DMS53 treated with DMSO at 0.1 percent for 48 hours (cell line): ENCODE results near the gene ATP5PB.
A peak's percentile ranks its signal among the peaks of the same experiment; 100 is the strongest.

Experiments used
- DNase-seq: peaks from one replicate; lab custom pipeline; 2025; ENCODE audit not compliant: unreplicated experiment; lab: John Stamatoyannopoulos, UW

ATP5PB gene

DNA sequence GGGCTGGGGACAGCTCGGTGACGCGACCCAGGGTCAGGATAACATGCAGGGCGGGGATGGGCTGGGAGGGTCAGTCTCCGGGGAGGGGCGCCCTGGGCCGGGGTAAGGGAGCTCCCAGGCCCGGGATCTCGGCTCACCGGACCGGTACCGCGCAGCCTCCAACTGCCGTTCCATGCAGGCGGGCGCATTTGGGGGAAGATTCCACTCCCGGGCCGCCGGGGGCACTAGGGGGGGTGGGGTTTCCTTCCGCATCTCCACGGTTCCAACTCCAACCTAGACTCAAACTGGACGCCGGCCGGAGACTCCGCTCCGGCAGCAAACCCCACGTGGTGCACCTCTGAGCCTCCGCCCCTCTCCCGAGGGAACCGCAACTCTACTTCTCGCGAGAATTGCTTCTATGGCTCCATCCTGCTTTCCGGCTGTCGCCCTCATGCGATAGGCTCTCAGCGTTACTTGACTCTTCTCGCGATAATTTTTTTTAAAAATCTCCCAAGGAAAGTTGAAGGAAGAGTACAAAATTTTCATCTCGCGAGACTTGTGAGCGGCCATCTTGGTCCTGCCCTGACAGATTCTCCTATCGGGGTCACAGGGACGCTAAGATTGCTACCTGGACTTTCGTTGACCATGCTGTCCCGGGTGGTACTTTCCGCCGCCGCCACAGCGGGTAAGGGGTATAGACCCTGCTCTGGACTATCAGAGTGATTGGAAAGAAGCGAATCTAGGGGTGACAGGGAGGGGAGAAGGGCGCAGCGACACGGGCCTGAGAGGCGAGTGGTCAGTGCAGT is at the start of gene ATP5PB, which contains the start of gene WDR77:
ATP5PB (plus strand) TSS at position 547 of the 785 bp plus-strand sequence; CDS start at position 625, 78 bp downstream.
WDR77 (minus strand) TSS at position 339 of the 785 bp plus-strand sequence; CDS start at position 252, 87 bp downstream.
- peak; percentile 99 for DNase-seq

GRCh38 chr1:111399792-111400610 is 49.3 kb upstream of the ATP5PB start:
- peak; percentile 47 for DNase-seq

GRCh38 chr1:111402083-111402482 is 47.2 kb upstream of the ATP5PB start:
- no peak for DNase-seq

- DNase-seq = no peak
These were observed 44.7 kb upstream of the ATP5PB start for GRCh38 chr1:111404588-111404987.

DNA sequence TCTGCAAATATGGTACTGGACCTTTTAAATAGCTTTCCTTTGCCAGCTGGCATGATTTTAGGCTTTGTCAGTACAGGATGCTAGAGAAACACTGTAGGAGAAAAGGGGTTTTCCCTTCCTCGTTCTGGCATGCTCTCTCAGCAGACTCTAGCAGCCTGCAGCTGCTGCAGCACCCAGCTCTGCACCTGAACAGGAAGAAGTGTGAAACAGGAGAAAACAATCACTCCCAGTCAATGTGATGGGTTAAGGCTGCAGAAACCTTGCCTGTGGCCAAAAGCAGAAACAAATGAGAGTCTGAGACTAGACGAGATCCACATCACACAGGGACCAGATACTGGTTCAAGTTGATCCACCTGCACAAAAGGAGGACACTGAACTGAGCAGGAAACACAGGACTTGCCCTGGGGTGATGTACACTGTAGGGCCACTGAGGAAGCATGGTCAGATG is 42.9 kb upstream of the ATP5PB start:
- peak; percentile 71 for DNase-seq

- DNase-seq = no peak
These were observed 42.0 kb upstream of the ATP5PB start for GRCh38 chr1:111407301-111407700.

DNA sequence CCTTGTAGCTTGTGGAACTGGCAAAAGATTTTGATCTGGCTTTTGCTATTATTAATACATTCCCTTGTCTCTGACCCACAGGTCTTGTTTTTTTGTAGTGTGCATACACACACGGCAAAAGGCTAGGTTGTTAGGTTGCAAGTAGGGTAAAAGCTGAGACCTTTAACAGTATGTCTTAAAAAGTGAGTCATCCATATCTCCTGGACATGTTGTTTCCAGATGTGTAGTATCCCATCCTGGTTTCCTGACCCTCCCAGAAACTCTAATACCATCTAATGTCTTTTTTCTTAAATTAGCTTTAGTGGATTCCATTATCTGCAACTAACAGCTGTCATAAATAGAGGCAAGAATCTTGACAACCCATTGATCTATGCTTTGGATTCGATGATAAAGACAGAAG is 36.4 kb upstream of the ATP5PB start:
- no peak for DNase-seq

DNA sequence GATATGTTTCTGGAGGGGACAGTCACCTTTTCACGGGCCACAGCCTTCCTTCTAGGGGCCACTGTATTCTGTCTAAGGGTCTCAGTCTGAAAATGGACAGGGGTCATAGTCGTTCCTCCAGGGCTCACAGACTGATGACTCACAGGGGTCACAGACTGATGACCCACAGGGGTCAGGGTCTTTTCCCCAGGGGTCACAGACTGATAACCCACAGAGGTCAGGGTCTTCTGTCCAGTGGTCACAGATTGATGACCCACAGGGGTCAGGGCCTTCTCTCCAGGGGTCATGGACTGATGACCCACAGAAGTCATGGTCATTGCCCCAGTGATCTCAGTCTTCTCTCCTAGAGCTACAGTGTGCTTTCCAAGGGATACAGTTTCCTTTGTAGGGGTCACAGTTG is 34.5 kb upstream of the ATP5PB start:
- DNase-seq = no peak

GRCh38 chr1:111415461-111415860 is 33.8 kb upstream of the ATP5PB start:
- no peak for DNase-seq

DNA sequence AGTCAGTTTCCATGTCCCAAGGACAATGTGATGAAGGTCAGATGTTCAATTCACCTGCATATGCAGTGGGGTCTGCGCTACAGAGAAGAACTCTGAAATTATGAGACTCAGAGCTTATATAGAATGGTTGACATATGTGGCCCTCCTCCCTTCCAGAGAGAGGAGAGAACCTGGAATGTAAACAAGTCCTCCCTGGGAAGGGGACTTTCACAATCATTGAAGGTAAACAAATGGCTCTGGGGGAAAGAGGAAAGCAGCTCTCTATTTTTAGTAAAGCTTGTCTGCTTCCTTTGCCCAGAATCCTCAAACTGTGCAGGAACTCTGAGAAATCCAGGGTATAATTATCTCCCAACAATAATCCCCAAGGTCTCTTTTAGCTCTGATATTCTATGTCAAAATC is 31.5 kb upstream of the ATP5PB start:
- DNase-seq = peak; percentile 48

DNA sequence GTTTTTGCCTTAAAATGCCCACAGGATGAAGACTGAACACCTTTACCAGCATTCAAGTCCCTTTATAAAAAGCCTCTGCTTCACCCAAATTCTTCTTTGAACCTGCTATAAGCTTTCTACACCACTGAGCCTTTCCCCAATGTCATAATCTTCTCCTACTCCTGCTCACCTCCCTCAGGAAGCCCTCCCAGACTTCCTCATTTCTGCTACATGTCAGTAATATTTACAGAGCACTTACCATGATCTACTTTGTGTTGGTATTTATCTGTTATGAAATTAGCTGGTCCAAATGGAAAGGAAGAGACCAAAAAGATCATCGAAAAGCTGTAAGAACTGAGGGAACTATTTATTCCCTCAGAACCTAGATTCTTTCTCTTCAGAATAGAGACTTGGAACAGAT is 30.2 kb upstream of the ATP5PB start:
- no peak for DNase-seq

DNA sequence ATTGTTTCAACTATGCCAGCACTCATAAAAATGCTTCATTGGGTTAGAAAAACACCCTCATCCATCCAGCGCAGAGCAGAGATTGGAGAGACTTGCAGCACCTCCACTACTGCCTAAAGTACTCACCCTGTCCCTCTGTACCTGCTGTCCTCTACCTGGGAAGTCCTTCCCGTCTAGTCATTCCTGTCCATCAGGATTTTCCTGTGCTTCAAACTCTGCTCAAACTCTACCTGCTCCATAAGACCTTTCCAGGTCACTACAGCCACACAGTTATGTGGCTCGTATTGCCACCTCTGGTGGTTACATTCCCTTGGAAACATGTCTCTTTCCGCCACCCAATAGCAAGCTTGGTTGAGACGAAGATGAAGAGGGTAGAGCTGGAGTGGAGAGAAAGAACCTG is 28.9 kb upstream of the ATP5PB start:
- no peak for DNase-seq

GRCh38 chr1:111422546-111423391 is 26.5 kb upstream of the ATP5PB start:
- peak; percentile 90 for DNase-seq

DNA sequence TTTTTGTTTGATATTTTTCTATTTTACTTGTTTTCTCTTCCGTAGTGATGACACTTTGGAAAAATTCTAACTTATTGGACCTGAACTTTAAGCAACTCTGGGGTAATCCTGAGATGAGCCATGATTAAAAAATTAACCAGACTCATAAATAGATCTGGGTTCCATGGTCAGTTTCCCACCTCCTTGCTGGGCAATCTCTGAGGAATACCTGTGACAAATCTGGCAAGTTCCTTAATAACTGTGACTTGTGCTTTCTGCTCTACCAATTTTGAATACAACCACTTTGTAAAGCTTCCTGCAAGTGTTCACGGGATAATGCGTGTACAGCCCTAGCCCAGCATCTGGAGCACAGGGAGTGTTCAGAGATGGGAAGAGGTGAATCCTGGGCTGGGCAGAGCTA is 25.0 kb upstream of the ATP5PB start:
- DNase-seq = no peak

DNA sequence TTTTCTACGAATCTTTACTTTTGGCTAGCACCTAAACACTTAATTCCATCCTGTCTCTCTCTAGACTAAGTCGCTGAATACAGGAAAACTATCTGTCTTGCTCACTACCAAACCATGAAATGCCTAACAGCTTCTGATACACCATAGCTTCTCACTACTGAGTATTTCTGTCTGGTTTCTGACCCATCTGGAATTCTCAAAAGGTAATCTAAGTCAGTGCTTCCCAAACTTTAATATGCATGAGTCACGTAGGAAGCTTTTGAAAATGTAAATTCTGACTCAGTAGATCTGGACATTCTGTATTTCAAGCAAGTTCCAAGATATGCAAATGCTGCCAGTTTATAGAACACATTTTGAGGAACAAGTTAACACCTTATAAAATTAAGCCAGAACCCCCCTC is 12.5 kb upstream of the ATP5PB start:
- DNase-seq = no peak

DNA sequence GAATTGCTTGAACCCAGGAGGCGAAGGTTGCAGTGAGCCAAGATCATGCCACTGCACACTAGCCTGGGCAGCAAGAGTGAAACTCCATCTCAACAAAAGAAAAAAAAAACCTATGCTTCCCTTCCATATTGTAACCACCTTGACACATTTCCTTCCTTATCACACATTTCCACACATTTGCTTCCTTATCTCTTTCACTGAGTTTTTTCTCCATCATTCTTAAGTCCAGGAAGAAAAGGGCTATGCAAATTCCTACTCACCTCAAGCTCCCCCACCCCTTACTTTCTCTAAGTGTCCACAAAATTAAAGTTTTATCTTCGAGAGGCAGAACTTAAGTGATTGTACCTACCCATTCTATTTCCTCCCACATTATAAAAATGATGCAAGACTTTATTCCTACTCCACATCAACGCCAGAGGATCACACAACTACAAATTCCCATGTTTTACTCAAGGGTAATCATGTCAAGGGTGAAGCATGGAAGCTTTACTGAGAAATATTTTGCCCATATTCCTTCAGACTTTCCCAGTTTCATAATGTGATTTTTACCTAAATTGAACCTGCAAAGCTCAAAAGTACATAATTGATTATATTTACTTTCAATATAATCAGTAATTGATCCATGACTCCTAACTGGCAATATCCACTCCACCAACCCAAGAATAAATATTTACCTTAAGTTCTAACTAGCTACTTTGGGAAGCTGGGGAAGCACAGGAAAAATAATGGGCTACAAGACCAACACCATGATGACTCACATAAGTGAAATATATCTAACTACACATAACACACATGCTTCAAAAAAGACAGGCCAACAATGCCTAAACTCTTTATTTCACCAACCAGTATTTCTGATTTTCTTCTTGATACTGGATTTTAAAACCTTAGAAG is 9.6 kb upstream of the ATP5PB start:
- DNase-seq = no peak

GRCh38 chr1:111441573-111442192 is 7.6 kb upstream of the ATP5PB start:
- DNase-seq = no peak

DNA sequence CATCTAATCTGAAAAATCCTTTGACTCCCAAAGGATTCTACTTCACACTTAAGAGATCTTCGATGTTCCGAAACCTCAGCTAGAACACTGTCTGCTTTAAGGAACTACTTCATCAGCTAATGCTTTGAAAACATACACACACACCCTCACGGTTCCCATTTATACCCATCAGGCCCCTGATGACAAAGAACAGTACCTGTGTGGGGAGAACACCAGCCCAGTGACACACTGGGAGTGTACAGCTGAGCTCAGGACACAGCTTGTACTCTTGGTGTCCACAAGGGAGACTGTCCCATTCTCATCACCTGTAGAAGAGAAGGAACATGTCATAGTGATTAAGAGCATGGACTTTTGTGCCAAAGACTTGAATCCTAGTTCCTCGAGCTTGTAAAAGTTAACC is 6.8 kb upstream of the ATP5PB start:
- DNase-seq = no peak

- DNase-seq = no peak
These were observed 5.2 kb upstream of the ATP5PB start for GRCh38 chr1:111444031-111444430.

GRCh38 chr1:111446546-111446945 is 2.7 kb upstream of the ATP5PB start:
- no peak for DNase-seq
